CD4-positive, CD25-positive, alpha-beta regulatory T cell (primary cell): ENCODE measurements around the gene TDRD12. TPM values are rescaled to one million over a fixed set of nuclear protein-coding genes. Genes with fewer than 3 reads are reported as not detected.
"Not testable (repeated sequence)": the region's sequence is repeated elsewhere in the genome, so short reads cannot be mapped to it uniquely, and the experiment has no call there.

Experiments
- ATAC-seq, 2 donors: fragments of 150-1000 bp; cut with Tn5 transposase; one replicate each; pipeline ENCODE4 v1.10.0; 2021; ENCODE audit warnings: low read depth in 2 of 2, moderate number of reproducible peaks in 2 of 2, moderate library complexity in 1 of 2
- DNase-seq, 3 donors: peaks; one replicate each; pipeline versions ENCODE4 v3.0.0 to v3.0.0-alpha.2; 2012 to 2022; ENCODE audit warnings: mixed read lengths in 1 of 3
- H3K27ac ChIP-seq: one replicate; pipeline ENCODE4 v1.7.0; 2013; ENCODE audit warnings: mild to moderate bottlenecking, low read length; ENCODE audit not compliant: insufficient read depth, poor library complexity, severe bottlenecking
- H3K27me3 ChIP-seq: one replicate; pipeline ENCODE4 v1.7.0; 2013; ENCODE audit warnings: low read length; ENCODE audit not compliant: control insufficient read depth, insufficient read depth
- H3K36me3 ChIP-seq: one replicate; pipeline ENCODE4 v1.7.0; 2013; ENCODE audit warnings: mild to moderate bottlenecking, low read length, moderate library complexity; ENCODE audit not compliant: control insufficient read depth, insufficient read depth
- H3K4me1 ChIP-seq: 2 replicates; pipeline ENCODE4 v1.7.0; 2013; ENCODE audit warnings: mild to moderate bottlenecking, low read length; ENCODE audit not compliant: insufficient read depth, control insufficient read depth, poor library complexity, severe bottlenecking
- H3K4me3 ChIP-seq: one replicate; pipeline ENCODE4 v1.7.0; 2013; ENCODE audit warnings: low read depth, mild to moderate bottlenecking, low read length, moderate library complexity
- H3K9me3 ChIP-seq, 2 experiments: 1 replicate in 1 of 2; 2 replicates in 1 of 2; pipeline ENCODE4 v1.7.0; 2013; ENCODE audit warnings: low read length in 2 of 2, mild to moderate bottlenecking in 1 of 2, moderate library complexity in 1 of 2; ENCODE audit not compliant: control insufficient read depth in 2 of 2
- H3K27ac Mint-ChIP-seq, 3 donors: one replicate each; pipeline ENCODE4 v1.8.0; 2020 to 2022; ENCODE audit warnings: mild to moderate bottlenecking in 3 of 3, mixed read lengths in 3 of 3, moderate library complexity in 2 of 3
- H3K27me3 Mint-ChIP-seq: one replicate; pipeline ENCODE4 v1.8.0; 2022; ENCODE audit warnings: mild to moderate bottlenecking, mixed read lengths
- H3K36me3 Mint-ChIP-seq: one replicate; pipeline ENCODE4 v1.8.0; 2020; ENCODE audit warnings: mixed read lengths
- H3K4me1 Mint-ChIP-seq, 4 donors: one replicate each; pipeline ENCODE4 v1.8.0; 2020 to 2022; ENCODE audit warnings: mixed read lengths in 4 of 4, mild to moderate bottlenecking in 1 of 4
- H3K4me3 Mint-ChIP-seq, 4 donors: one replicate each; pipeline ENCODE4 v1.8.0; 2020 to 2022; ENCODE audit warnings: mild to moderate bottlenecking in 4 of 4, mixed read lengths in 4 of 4, moderate library complexity in 3 of 4
- H3K9me3 Mint-ChIP-seq, 7 donors: one replicate each; pipeline ENCODE4 v1.8.0; 2020 to 2022; ENCODE audit warnings: mixed read lengths in 7 of 7, mild to moderate bottlenecking in 3 of 7, moderate library complexity in 2 of 7
- polyA plus RNA-seq, 4 donors: library from polyadenylated mRNA; unstranded; fragments of 300-500 nt; fragmentation: Illumina TruSeq; gene quantifications; one replicate each; pipeline ENCODE4 v1.2.3, GENCODE V29; 2021
- total RNA-seq: library from RNA; stranded (reverse); gene quantifications from one replicate; pipeline ENCODE4 v1.2.3, GENCODE V29; 2022

TDRD12 gene
- total and polyA plus RNA-seq, 5 donors from 2014 or later, result 0.35 to 1.00 (median 0.45) TPM; not detected in 1

DNA sequence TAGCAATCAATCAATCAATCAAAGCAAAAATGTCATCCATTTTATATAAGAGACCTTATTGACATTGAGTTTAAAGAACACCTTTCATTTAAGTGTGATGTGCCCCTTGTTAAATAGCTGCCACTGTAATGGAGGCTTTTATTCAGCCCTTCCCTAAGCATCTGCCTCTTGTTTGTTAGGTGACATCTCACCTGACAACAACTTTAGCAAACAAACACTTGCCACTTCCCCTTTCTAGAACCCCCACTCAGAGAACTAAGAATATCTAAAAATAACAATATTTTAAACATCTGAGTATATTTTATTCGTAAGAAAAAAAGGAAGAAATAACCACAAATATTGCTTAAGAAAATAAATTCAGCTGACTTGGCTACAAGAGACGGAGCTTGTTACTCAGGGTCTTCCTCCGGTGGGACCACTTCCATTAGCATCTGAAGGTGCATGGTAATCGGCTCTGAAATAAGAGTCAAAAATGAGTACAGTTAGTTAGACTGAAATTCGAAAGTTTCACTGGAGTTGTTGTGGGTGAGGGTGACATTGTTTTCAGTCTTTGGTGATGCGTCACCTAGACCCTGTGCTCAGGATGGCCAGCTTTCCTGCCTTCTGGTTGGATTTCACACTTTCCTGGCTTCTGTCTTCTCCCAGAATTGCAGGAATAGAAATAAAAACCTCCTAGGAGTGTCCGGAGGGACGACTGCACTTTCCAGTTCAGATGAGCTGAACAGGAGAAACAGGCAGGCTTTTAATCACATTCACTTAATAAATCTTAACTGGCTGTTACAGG, 110.9 kb downstream of the TDRD12 start:
- Mint-ChIP-seq H3K27me3 (peaks cover 7% of the 10 kb centered on the region), H3K4me1 (peaks cover 0 to 8% (median 0%) of the 10 kb centered on the region in 4 donors), H3K9me3 (no peaks in the 10 kb centered on the region), H3K4me3 (no peak overlapping the region), H3K27ac (no peak overlapping the region), H3K36me3 (no peaks in the 10 kb centered on the region)
- ATAC-seq (no peak), DNase-seq (no peak)
- no peak overlapping the region for H3K4me3 ChIP-seq
- H3K36me3 ChIP-seq, result no peaks in the 10 kb centered on the region
- no peaks in the 10 kb centered on the region for H3K4me1 ChIP-seq
- no peaks in the 10 kb centered on the region for H3K9me3 ChIP-seq
- H3K27me3 ChIP-seq, result no peaks in the 10 kb centered on the region
- no peak overlapping the region for H3K27ac ChIP-seq

DNA sequence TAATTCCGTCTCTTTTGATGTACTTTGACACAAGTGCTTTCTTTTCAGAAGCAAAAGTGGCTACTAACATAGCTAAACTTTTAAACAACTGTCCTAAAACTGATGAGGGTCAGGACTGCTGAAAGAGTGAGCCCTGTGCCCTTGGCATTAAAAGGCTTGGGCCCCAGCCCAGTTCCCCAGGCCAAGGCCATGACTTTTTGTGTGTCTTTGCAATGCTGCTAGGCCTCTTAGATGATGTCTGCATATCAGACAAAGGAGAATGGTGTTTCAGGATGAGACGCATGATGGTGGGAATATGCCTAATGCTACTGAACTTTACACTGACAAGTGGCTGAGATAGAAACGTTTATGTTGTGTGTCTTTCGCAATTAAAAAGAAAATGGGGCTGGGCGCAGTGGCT, 112.0 kb downstream of the TDRD12 start:
- no peaks in the 10 kb centered on the region for H3K4me1 ChIP-seq
- H3K36me3 ChIP-seq, result no peaks in the 10 kb centered on the region
- DNase-seq (no peak), ATAC-seq (no peak)
- no peaks in the 10 kb centered on the region for H3K9me3 Mint-ChIP-seq
- H3K9me3 ChIP-seq, result no peaks in the 10 kb centered on the region
- H3K27me3 ChIP-seq, result no peaks in the 10 kb centered on the region
- H3K27ac Mint-ChIP-seq, result no peak overlapping the region
- H3K36me3 Mint-ChIP-seq, result no peaks in the 10 kb centered on the region
- no peak overlapping the region for H3K4me3 Mint-ChIP-seq
- H3K4me3 ChIP-seq, result no peak overlapping the region
- H3K4me1 Mint-ChIP-seq, result peaks cover 2 to 15% (median 5%) of the 10 kb centered on the region in 4 donors
- no peak overlapping the region for H3K27ac ChIP-seq
- peaks cover 4% of the 10 kb centered on the region for H3K27me3 Mint-ChIP-seq

DNA sequence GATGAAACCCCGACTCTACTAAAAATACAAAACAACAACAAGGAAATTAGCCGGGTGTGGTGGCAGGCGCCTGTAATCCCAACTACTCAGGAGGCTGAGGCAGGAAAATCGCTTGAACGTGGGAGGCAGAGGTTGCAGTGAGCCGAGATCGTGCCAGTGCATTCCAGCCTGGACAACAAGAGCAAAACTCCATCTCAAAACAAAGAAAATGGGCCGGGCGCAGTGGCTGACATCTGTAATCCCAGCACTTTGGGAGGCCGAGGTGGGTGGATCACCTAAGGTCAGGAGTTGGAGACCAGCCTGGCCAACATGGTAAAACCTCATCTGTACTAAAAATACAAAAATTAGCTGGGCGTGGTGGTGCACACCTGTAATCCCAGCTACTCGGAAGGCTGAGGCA, 112.5 kb downstream of the TDRD12 start:
- H3K27ac Mint-ChIP-seq, H3K4me3 ChIP-seq, H3K36me3 Mint-ChIP-seq, H3K9me3 ChIP-seq, H3K9me3 Mint-ChIP-seq, DNase-seq, H3K4me1 ChIP-seq, H3K4me3 Mint-ChIP-seq, H3K36me3 ChIP-seq, H3K27me3 ChIP-seq, H3K27ac ChIP-seq, H3K27me3 Mint-ChIP-seq, ATAC-seq: not testable (repeated sequence)
- peaks cover 7 to 20% (median 8%) of the 10 kb centered on the region in 4 donors for H3K4me1 Mint-ChIP-seq

DNA sequence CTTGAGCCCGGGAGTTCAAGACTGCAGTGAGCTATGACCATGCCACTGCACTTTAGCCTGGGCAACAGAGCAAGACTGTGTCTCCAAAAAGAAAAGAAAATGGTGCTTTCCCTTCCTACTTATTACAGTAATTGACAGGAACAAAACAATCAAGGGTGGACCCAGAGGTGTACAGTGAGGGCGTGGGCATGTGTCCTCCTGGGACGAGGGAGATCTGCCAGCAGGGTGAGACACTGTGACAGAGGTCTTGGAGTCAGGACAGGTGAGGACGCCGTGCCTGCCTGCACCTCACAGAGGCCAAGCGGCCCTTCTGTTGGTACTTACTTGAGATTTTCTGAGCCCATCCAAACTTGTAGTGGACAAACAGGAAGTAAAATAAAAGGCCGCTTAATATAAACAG, 113.3 kb downstream of the TDRD12 start:
- H3K4me1 Mint-ChIP-seq, result peaks cover 7 to 23% (median 12%) of the 10 kb centered on the region in 4 donors
- H3K27me3 ChIP-seq, H3K27me3 Mint-ChIP-seq, H3K4me3 ChIP-seq, H3K4me1 ChIP-seq, H3K27ac Mint-ChIP-seq, DNase-seq, ATAC-seq, H3K36me3 Mint-ChIP-seq, H3K27ac ChIP-seq, H3K4me3 Mint-ChIP-seq, H3K36me3 ChIP-seq, H3K9me3 ChIP-seq, H3K9me3 Mint-ChIP-seq: not testable (repeated sequence)

DNA sequence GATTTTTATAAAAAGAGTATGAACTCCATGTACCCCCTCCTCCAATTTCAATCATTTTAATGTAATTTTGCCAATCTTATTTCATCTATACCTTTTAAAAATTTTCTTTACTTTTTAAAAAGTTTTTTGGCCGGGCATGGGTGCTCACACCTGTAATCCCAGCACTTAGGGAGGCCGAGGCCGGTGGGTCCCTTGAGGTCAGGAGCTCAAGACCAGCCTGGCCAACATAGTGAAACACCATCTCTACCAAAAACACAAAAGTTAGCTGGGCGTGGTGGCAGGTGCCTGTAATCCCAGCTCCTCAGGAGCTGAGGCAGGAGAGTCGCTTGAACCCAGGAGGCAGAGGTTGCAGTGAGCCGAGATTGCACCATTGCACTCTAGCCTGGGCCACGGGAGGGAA, 113.8 kb downstream of the TDRD12 start:
- not testable (repeated sequence) for H3K27me3 ChIP-seq, H3K4me1 ChIP-seq, H3K4me3 Mint-ChIP-seq, H3K27ac ChIP-seq, H3K27me3 Mint-ChIP-seq, ATAC-seq, H3K27ac Mint-ChIP-seq, DNase-seq, H3K9me3 Mint-ChIP-seq, H3K4me3 ChIP-seq, H3K9me3 ChIP-seq, H3K36me3 Mint-ChIP-seq, H3K36me3 ChIP-seq
- peaks cover 7 to 24% (median 13%) of the 10 kb centered on the region in 4 donors for H3K4me1 Mint-ChIP-seq

DNA sequence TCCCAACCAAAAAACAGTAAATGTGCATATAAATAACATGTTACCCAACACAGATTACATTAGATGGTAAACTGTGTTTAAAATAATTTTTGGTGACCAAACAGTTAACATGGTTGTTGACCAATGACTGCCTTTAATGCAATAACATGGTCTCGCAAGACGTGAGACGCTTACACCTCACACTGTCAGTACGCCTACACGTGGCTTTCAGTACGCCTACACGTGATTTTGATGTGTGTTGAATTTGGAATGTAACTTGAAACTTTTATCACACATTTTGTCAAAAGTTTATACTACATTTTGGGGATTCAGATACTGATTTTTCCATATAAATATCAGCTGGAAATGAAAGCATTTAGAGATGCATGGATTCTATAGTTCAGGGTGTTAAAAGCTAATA, 118.0 kb downstream of the TDRD12 start:
- no peak overlapping the region for H3K4me3 Mint-ChIP-seq
- DNase-seq (no peak), ATAC-seq (no peak)
- Histone ChIP-seq H3K9me3 (peaks cover 5 to 12% of the 10 kb centered on the region in 2 experiments), H3K27me3 (no peaks in the 10 kb centered on the region), H3K36me3 (no peaks in the 10 kb centered on the region), H3K4me1 (no peaks in the 10 kb centered on the region), H3K27ac (no peak overlapping the region), H3K4me3 (no peak overlapping the region)
- H3K9me3 Mint-ChIP-seq, result peaks cover 0 to 17% (median 2%) of the 10 kb centered on the region in 7 donors
- no peaks in the 10 kb centered on the region for H3K36me3 Mint-ChIP-seq
- H3K4me1 Mint-ChIP-seq, result peaks cover 7 to 20% (median 13%) of the 10 kb centered on the region in 4 donors
- H3K27ac Mint-ChIP-seq, result no peak overlapping the region
- no peaks in the 10 kb centered on the region for H3K27me3 Mint-ChIP-seq

DNA sequence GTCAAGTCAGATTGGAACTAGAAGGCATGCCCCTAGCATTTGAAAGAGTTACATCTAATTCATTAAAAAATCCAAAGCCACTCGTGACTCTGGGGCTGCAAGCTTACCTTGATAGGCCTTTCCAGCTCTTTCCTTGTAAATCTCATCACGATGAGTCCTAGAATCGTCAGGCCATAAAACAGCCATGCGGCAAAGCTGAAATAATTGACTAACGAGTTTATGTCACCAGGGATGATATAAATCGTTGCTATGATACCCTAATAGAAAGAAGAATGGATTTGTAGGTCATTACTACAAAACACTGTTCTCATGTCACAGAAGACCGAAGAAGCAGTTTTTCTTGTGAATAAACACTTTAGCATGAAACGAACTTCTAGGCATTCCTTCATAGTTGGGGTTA, 122.5 kb downstream of the TDRD12 start:
- H3K36me3 ChIP-seq, result no peaks in the 10 kb centered on the region
- H3K36me3 Mint-ChIP-seq, result no peaks in the 10 kb centered on the region
- peaks cover 0 to 17% (median 3%) of the 10 kb centered on the region in 7 donors for H3K9me3 Mint-ChIP-seq
- no peaks in the 10 kb centered on the region for H3K27me3 Mint-ChIP-seq
- no peaks in the 10 kb centered on the region for H3K27me3 ChIP-seq
- H3K27ac Mint-ChIP-seq, result no peak overlapping the region
- no peak overlapping the region for H3K27ac ChIP-seq
- no peak for ATAC-seq
- no peaks in the 10 kb centered on the region for H3K4me1 ChIP-seq
- no peak for DNase-seq
- no peak overlapping the region for H3K4me3 ChIP-seq
- H3K4me1 Mint-ChIP-seq, result peaks cover 0 to 28% (median 14%) of the 10 kb centered on the region in 4 donors
- peaks cover 5 to 12% of the 10 kb centered on the region in 2 experiments for H3K9me3 ChIP-seq
- no peak overlapping the region for H3K4me3 Mint-ChIP-seq

DNA sequence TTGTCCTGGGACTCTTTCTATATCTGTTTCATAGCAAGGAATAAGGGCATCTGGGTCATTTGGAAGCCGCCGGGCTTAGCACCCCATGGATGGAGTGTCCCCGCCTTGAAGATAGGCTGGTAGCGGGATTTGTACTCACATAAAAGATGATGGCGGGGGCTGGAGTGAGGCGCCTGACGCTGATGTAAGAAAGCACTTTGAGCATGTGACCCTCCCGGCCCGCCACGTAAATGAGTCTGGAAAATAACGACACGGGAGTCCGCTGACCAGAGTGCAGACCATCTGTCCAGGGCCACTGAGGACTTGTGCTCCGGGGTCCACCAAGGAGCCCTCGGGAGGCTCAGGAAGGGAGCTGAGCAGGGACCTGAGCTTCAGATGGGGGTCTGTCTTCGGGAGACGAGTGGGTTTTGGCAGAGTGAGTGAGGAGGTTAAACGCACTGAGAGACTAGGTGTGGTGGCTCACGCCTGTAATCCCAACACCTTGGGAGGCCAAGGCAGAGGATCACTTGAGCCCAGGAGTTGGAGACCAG, 124.2 kb downstream of the TDRD12 start:
- DNase-seq, result no peak
- Histone ChIP-seq H3K27ac (no peak overlapping the region), H3K4me1 (no peaks in the 10 kb centered on the region), H3K36me3 (no peaks in the 10 kb centered on the region), H3K27me3 (no peaks in the 10 kb centered on the region), H3K9me3 (peaks cover 5 to 11% of the 10 kb centered on the region in 2 experiments), H3K4me3 (no peak overlapping the region)
- H3K36me3 Mint-ChIP-seq, result no peaks in the 10 kb centered on the region
- H3K27ac Mint-ChIP-seq, result no peak overlapping the region
- peaks cover 0 to 23% (median 4%) of the 10 kb centered on the region in 7 donors for H3K9me3 Mint-ChIP-seq
- no peak for ATAC-seq
- H3K4me3 Mint-ChIP-seq, result peak overlapping the region in 1 of 4 donors; percentile 21
- H3K4me1 Mint-ChIP-seq, result peaks cover 0 to 28% (median 10%) of the 10 kb centered on the region in 4 donors
- H3K27me3 Mint-ChIP-seq, result no peaks in the 10 kb centered on the region
